K562 (cell line): ENCODE results near the gene MAB21L4. TPM values are rescaled to one million over a fixed set of nuclear protein-coding genes. Genes with fewer than 3 reads are reported as not detected.

Source experiments
- ATAC-seq: fragments of 200-7000 bp; cut with Tn5 transposase; 3 replicates; pipeline ENCODE4 v1.9.1; 2020; ENCODE audit warnings: moderate library complexity
- BruUV-seq: library from RNA; stranded (reverse); fragments of 400-500 nt; replicated peaks from 2 replicates; lab custom pipeline; 2021; lab: Mats Ljungman, UMichigan
- CTCF ChIA-PET: fragments of 300-600 bp; formaldehyde crosslinking; extraction: SDS; loops from one replicate; lab custom pipeline; 2021; ENCODE audit warnings: low intra/inter-chr PET ratio; lab: Yijun Ruan, JAX
- POLR2A ChIA-PET: fragments of 300-600, 350-650 bp; sonication (Branson Sonifier 250); formaldehyde crosslinking; extraction: SDS; loops from one replicate; lab custom pipeline; 2021; ENCODE audit warnings: antibody characterized with exemption, inconsistent platforms; lab: Yijun Ruan, JAX
- DNase-seq, 4 experiments: peaks; one replicate each; pipeline versions ENCODE4 v3.0.0 to v3.0.0-alpha.2; 2011 to 2018; ENCODE audit warnings: low spot score in 3 of 4, mixed read lengths in 3 of 4; ENCODE audit errors: extremely low read depth in 1 of 4
- FAIRE-seq: peaks from 2 replicates; lab custom pipeline; 2011; peaks lifted over from hg19 to GRCh38; lab: Jason Lieb, UNC
- H2AFZ ChIP-seq: 2 replicates; pipeline ENCODE4 v1.6.0; 2011; ENCODE audit warnings: low read depth, low read length, control low read depth, inconsistent platforms
- H3K27ac ChIP-seq: fragments of 200-600 bp; 3 replicates; pipeline ENCODE4 v1.8.0; 2011; ENCODE audit warnings: low read depth, mild to moderate bottlenecking, control low read depth, inconsistent platforms, low read length, moderate library complexity, mixed read lengths; ENCODE audit errors: extremely low read depth
- H3K27me3 ChIP-seq, 2 experiments: fragments of 300-600 bp in 1 of 2; 2 replicates in 1 of 2; 3 replicates in 1 of 2; pipeline versions ENCODE4 v1.6.0 to v1.8.0; 2011; ENCODE audit warnings: inconsistent platforms in 2 of 2, low read length in 2 of 2, mild to moderate bottlenecking in 1 of 2, mixed read lengths in 1 of 2, moderate library complexity in 1 of 2; ENCODE audit not compliant: control insufficient read depth in 2 of 2, insufficient read depth in 2 of 2
- H3K36me3 ChIP-seq: fragments of 300-600 bp; 3 replicates; pipeline ENCODE4 v1.8.0; 2011; ENCODE audit warnings: mild to moderate bottlenecking, low read length, inconsistent platforms; ENCODE audit not compliant: control insufficient read depth, insufficient read depth
- H3K4me1 ChIP-seq, 2 experiments: fragments of 200-600 bp in 1 of 2; replicated peaks in 1 of 2; 2 replicates in 1 of 2; 3 replicates in 1 of 2; pipeline versions ENCODE4 v1.5.1 to v1.8.0; 2011; ENCODE audit warnings: inconsistent platforms in 2 of 2, low read length in 2 of 2, mild to moderate bottlenecking in 1 of 2, mixed read lengths in 1 of 2, moderate library complexity in 1 of 2; ENCODE audit not compliant: control insufficient read depth in 2 of 2, insufficient read depth in 2 of 2
- H3K4me2 ChIP-seq: 2 replicates; pipeline ENCODE4 v1.6.1; 2011; ENCODE audit warnings: low read length, control low read depth, inconsistent platforms, mixed read lengths; ENCODE audit not compliant: insufficient read depth
- H3K4me3 ChIP-seq: fragments of 200-600 bp; sonication (generic), shearing (Covaris generic); 2 replicates; pipeline ENCODE4 v1.5.1; 2016; ENCODE audit warnings: control low read depth, inconsistent platforms
- H3K79me2 ChIP-seq: fragments of 200-600 bp; 3 replicates; pipeline ENCODE4 v1.8.0; 2011; ENCODE audit warnings: low read length, inconsistent platforms; ENCODE audit not compliant: control insufficient read depth, insufficient read depth
- H3K9ac ChIP-seq, 2 experiments: 2 replicates each; pipeline versions ENCODE4 v1.6.0 to v1.6.1; 2011; ENCODE audit warnings: low read depth in 2 of 2, low read length in 2 of 2, control low read depth in 1 of 2, inconsistent platforms in 1 of 2, mild to moderate bottlenecking in 1 of 2, mixed read lengths in 1 of 2; ENCODE audit not compliant: insufficient read depth in 1 of 2
- H3K9me1 ChIP-seq: one replicate; pipeline ENCODE4 v1.6.0; 2011; ENCODE audit warnings: inconsistent platforms, mild to moderate bottlenecking, low read length, moderate library complexity; ENCODE audit not compliant: control insufficient read depth, insufficient read depth
- H3K9me3 ChIP-seq: replicated peaks from 2 replicates; pipeline ENCODE4 v1.5.1; 2011; ENCODE audit warnings: low read depth, low read length, inconsistent platforms; ENCODE audit not compliant: control insufficient read depth, insufficient read depth
- H4K20me1 ChIP-seq: replicated peaks from 2 replicates; pipeline ENCODE4 v1.6.1; 2011; ENCODE audit warnings: low read length, inconsistent platforms, mixed read lengths; ENCODE audit not compliant: control insufficient read depth, insufficient read depth
- KHSRP ChIP-seq: fragments of 450-650 bp; IDR thresholded peaks from 2 replicates; pipeline ENCODE4 v1.6.1; 2017
- MAFK ChIP-seq: IDR thresholded peaks from 2 replicates; pipeline ENCODE4 v1.6.1; 2011; ENCODE audit warnings: low read length, improper control_type of control experiment
- PHF21A ChIP-seq: fragments of 450-650 bp; IDR thresholded peaks from 2 replicates; pipeline ENCODE4 v1.6.1; 2017; ENCODE audit warnings: low read depth, borderline replicate concordance
- SP2 ChIP-seq: IDR thresholded peaks from 2 replicates; pipeline ENCODE4 v1.6.1; 2011; ENCODE audit warnings: mild to moderate bottlenecking, low read depth, low read length, moderate library complexity; ENCODE audit not compliant: poor library complexity, severe bottlenecking; ENCODE audit errors: extremely low read depth
- ZBTB5 ChIP-seq: fragments of 450-650 bp; IDR thresholded peaks from 2 replicates; pipeline ENCODE4 v1.6.1; 2017; ENCODE audit warnings: antibody characterized with exemption
- ZBTB7A ChIP-seq: IDR thresholded peaks from 2 replicates; pipeline ENCODE4 v1.6.1; 2011; ENCODE audit warnings: low read depth, mild to moderate bottlenecking, low read length, moderate library complexity, borderline replicate concordance; ENCODE audit not compliant: control insufficient read depth
- ZNF175 ChIP-seq: fragments of 200-800 bp; sonication (Bioruptor generic); IDR thresholded peaks from 2 replicates; pipeline ENCODE4 v1.6.1; 2016; ENCODE audit warnings: low read depth, mild to moderate bottlenecking, missing genetic modification characterization, missing compliant biosample characterization
- ZNF384 ChIP-seq: IDR thresholded peaks from 2 replicates; pipeline ENCODE4 v1.6.1; 2012; ENCODE audit warnings: low read depth, low read length, improper control_type of control experiment
- WGBS: fragments of 100-300 bp; shearing (Covaris generic); methylation state at CpG from one replicate; pipeline ENCODE4 v1.1.6; 2016; ENCODE audit warnings: low coverage, mixed read lengths; ENCODE audit not compliant: insufficient coverage; ENCODE audit errors: missing lambda C conversion rate; 5-methylcytosine and 5-hydroxymethylcytosine counted together
- in situ Hi-C: fragments of 300-500 bp; cut with MboI; formaldehyde crosslinking; loops from 4 replicates; pipeline ENCODE4 v1.15.0; 2018; ENCODE audit warnings: inconsistent platforms, mixed read lengths
- intact Hi-C: fragments of 100-400 bp; cut with micrococcal nuclease; formaldehyde crosslinking; loops from 2 replicates; pipeline ENCODE4 v1.14.2; 2022
- polyA plus RNA-seq, 8 experiments: library from polyadenylated mRNA; depleted of rRNA in 4 of 8; stranded (reverse) in 5 of 8; unstranded in 3 of 8; fragments of >200 nt; fragmentation: Nextera tagmentation in 2 of 8; fragmentation: Illumina TruSeq in 1 of 8; extraction: Ambion mirVana in 2 of 8; extraction: Trizol in 1 of 8; gene quantifications; 2 replicates each; pipeline versions ENCODE4 v1.2.1 to v1.2.3, GENCODE V29; 2011 to 2014; ENCODE audit warnings: inconsistent platforms in 1 of 8, missing spikeins in 1 of 8
- total RNA-seq, 7 experiments: library from RNA; depleted of rRNA in 6 of 7; stranded (reverse); fragments of >200 nt in 6 of 7; fragmentation: Illumina TruSeq in 2 of 7; extraction: Trizol in 2 of 7; gene quantifications; 2 replicates each; pipeline versions ENCODE4 v1.2.1 to v1.2.3, GENCODE V29; 2011 to 2021; ENCODE audit warnings: low replicate concordance in 1 of 7
- TF ChIP-seq, protein P1 (sequence below): fragments of 250-450 bp; sonication (Bioruptor Pico); IDR thresholded peaks from 2 replicates; pipeline ENCODE4 v1.4.0; 2020
- TF ChIP-seq, protein P2 (sequence below): fragments of 450-650 bp; IDR thresholded peaks from 2 replicates; pipeline ENCODE4 v1.6.1; 2016; ENCODE audit warnings: low read depth, mild to moderate bottlenecking, moderate library complexity

Gene MAB21L4
- total and polyA plus RNA-seq, 9 of the 15 experiments (the other 6 are each of a cell fraction or from before 2014, with no cell fraction given) = 0.03 TPM; not detected in 8

DNA sequence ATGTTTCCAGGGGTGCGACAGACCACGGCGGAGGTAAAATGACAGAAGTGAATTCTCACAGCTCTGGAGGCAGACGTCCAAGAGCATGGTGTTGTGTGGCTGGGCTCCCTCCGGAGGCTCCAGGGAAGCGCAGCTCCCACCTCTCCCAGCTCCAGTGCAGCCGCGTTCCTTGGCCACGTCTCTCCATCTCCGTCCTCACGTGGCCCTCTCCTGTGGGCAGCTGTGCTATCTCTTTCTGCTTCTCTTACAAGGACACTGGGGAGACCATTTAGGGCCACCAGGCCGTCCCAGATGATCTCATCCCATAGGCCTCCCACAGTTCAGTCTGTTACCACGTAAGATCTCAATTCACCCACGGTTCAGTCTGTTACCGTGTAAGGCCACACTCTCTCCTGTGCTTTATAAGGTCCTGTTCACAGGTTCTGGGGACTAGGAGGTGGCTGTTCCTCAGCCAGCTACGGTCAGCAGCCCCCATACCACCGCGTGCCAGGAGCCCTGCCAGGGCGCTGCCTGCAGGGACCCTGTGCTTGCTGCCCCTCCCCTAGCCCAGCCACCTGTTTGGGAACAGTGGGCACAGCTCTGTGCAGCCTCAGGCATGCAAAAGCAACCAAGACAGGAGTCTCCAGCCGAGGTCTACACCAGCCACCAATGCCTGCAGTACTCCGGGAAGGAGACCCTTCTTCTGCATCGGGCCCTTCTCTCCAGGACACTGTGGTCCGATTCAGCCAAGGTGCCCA, 2.9 kb upstream of the MAB21L4 start:
- Histone ChIP-seq H2AFZ (no peak overlapping the region), H3K27me3 (peaks cover 0 to 47% of the 10 kb centered on the region in 2 experiments; a peak in 3 of 5 replicates), H3K9me1 (no peaks in the 10 kb centered on the region), H3K36me3 (no peaks in the 10 kb centered on the region), H3K9me3 (no peaks in the 10 kb centered on the region), H3K27ac (no peak overlapping the region), H3K4me1 (peaks cover 0 to 6% of the 10 kb centered on the region in 2 experiments; a peak in 1 of 5 replicates), H3K9ac (no peak overlapping the region), H3K79me2 (no peaks in the 10 kb centered on the region), H3K4me2 (no peak overlapping the region), H4K20me1 (0 out of 2 replicates have a peak, but pooled peaks cover 7% of the 10 kb centered on the region), H3K4me3 (no peak overlapping the region)
- 0% methylated on average over 14 of the region's 23 CpGs for WGBS
- no TSS peak for BruUV-seq
- no peak for FAIRE-seq
- ChIA-PET CTCF (no interaction called here), POLR2A (interaction anchor here (0.6 kb wide), 2 partner anchors 85 to 338 kb away, joined by 3 read pairs; no protein-coding TSS in a partner anchor)
- in situ Hi-C loops = no loop called here
- intact Hi-C loops = no loop called here
- ATAC-seq = no peak
- no peak for TF ChIP-seq KHSRP
- no peak for DNase-seq

GRCh38 chr2:240898108-240898730, 2.3 kb upstream of the MAB21L4 start:
- Histone ChIP-seq H3K9ac (no peak overlapping the region), H3K4me2 (no peak overlapping the region), H3K27me3 (peaks cover 0 to 47% of the 10 kb centered on the region in 2 experiments; a peak in 3 of 5 replicates), H3K27ac (no peak overlapping the region), H3K36me3 (no peaks in the 10 kb centered on the region), H3K4me3 (no peak overlapping the region), H3K4me1 (peaks cover 0 to 6% of the 10 kb centered on the region in 2 experiments; a peak in 2 of 5 replicates), H2AFZ (no peak overlapping the region), H4K20me1 (0 out of 2 replicates have a peak, but pooled peaks cover 7% of the 10 kb centered on the region), H3K9me1 (no peaks in the 10 kb centered on the region), H3K9me3 (no peaks in the 10 kb centered on the region), H3K79me2 (no peaks in the 10 kb centered on the region)
- no TSS peak for BruUV-seq
- ATAC-seq (no peak), FAIRE-seq (no peak), DNase-seq (no peak)
- in situ Hi-C loops = no loop called here
- POLR2A ChIA-PET = interaction anchor here (0.6 kb wide), 1 partner anchor 218 kb away, joined by 5 read pairs; no protein-coding TSS in a partner anchor
- CTCF ChIA-PET = no interaction called here
- WGBS = 0% methylated on average over 8 of the region's 17 CpGs
- intact Hi-C loops = no loop called here
- TF ChIP-seq, protein P1, sequence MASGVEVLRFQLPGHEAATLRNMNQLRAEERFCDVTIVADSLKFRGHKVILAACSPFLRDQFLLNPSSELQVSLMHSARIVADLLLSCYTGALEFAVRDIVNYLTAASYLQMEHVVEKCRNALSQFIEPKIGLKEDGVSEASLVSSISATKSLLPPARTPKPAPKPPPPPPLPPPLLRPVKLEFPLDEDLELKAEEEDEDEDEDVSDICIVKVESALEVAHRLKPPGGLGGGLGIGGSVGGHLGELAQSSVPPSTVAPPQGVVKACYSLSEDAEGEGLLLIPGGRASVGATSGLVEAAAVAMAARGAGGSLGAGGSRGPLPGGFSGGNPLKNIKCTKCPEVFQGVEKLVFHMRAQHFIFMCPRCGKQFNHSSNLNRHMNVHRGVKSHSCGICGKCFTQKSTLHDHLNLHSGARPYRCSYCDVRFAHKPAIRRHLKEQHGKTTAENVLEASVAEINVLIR (CRISPR knock-in tag) = no peak
- TF ChIP-seq ZNF175 = no peak
- TF ChIP-seq ZBTB5 = no peak
- TF ChIP-seq, protein P2, sequence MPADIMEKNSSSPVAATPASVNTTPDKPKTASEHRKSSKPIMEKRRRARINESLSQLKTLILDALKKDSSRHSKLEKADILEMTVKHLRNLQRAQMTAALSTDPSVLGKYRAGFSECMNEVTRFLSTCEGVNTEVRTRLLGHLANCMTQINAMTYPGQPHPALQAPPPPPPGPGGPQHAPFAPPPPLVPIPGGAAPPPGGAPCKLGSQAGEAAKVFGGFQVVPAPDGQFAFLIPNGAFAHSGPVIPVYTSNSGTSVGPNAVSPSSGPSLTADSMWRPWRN = no peak
- no peak for TF ChIP-seq ZNF384
- TF ChIP-seq MAFK = no peak
- no peak for TF ChIP-seq SP2
- no peak for TF ChIP-seq ZBTB7A
- no peak for TF ChIP-seq PHF21A
